Hematopoietic multipotent progenitor cell (in vitro differentiated cells): ENCODE measurements around the gene CACNA1C. TPM values are rescaled to one million over a fixed set of nuclear protein-coding genes. Genes with fewer than 3 reads are reported as not detected.

Source experiments
- DNase-seq, 3 donors: peaks; one replicate each; pipeline ENCODE4 v3.0.0-alpha.2; 2011 to 2015; ENCODE audit warnings: low read depth in 2 of 3, low spot score in 2 of 3
- total RNA-seq: library from RNA; depleted of rRNA; stranded (reverse); fragments of >200 nt; gene quantifications from one replicate; pipeline ENCODE4 v1.2.3, GENCODE V29; 2012

The CACNA1C gene
- total RNA-seq, 1 donor = 0.54 TPM

DNA sequence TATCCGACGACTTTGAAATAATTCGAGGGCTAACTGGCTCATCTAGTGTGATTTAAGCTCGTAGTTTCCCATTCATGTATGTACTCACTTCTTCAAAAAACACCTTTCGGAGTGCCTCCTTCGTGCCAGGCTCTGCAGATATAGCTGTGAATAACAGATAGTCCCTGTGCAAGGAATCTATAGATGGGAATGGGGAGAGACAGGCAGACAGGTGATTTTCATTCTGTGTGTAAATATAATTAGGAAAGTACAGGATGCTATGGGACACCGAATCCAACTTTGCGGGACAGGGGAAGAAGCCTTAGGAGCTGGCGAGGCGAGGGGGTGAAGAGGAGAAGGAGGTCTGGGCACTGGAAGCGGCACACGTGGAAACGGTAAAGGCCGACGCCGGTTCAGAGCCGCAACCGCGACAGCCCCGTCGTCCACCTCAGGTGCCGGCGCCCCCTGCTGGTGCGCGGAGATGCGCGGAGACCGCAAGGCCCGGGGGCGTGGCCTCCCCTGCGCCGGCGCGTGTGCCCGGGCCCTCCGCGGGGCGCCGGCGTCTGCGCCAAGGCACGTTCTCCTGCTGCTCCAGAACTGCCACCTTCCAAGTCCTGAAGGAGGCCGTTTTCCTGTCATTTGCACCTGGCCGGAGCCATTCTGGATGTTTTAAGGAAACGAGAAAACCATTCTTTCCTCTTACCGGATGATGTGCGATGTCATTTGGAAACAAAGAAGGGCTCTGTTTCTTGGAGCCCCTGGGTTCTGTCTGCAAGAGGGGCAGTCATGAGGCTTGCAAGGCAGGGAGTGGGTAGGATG lies 18.0 kb upstream of the CACNA1C start:
- DNase-seq = peak; percentile 72 to 85 (median 83)

DNA sequence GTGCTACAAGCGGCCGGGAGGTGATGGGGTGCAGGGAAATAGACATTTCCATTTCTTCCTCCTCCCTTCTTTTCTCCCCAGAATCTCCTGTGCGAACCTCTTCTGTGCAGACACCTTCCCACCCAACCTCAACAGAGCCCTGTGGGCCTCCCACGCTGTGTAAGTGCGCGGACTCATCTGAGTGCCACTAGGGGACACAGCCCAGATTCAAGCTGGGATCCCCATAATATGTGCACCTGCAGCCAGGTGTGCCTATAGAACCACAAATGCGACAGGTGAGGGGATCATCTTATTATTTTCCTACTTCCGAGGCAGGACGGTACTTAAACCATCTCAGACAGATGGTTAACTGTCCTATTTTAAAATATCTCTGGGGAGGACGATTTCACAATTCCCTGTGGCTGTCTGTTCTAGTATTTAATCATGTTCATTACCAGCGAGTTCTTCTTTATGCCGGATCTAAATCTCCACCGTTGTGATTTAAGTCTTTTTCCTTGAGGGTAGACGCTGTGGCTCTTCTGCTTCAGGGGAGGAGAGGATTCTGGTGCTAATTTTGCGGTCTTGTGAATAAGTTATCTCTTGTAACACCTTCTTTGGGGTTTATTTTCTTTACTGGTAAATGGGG lies 17.2 kb upstream of the CACNA1C start:
- no peak for DNase-seq

DNA sequence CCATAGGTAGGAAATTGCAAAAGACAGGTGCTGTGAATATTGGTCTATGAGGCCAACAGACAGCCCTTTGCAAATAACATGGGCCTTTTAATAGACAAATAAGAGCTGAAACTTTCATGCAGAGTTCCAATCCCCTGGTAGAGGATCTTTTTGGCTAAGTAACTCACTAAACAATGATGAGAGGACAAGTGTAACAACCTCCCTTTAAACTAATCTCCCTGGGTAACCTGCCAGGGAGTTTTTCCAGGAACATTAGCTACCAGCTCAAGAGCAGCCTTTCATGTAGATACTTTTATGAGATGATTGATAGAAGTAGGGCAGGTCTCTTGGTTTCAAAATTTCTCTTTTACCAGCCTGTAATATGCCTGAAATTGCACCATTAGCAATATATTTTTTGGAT lies 13.8 kb upstream of the CACNA1C start:
- no peak for DNase-seq

DNA sequence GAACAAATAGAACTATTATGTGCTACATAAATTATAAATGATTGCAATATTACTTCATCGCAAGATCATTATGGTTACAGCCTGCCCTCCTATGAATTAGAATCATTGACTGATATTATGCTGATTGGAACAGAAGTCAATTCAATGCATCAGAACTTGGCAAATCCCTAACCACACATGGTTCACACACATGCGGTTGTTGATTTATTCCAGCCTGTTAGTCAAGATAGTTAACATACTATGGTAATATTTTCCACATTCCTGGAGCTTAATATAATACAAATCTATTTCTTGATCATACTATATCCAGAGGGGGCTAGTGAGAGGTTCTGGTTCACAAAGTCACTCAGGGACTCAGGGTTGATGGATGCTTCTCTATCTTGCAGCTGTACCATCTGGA lies 9.7 kb upstream of the CACNA1C start:
- no peak for DNase-seq

DNA sequence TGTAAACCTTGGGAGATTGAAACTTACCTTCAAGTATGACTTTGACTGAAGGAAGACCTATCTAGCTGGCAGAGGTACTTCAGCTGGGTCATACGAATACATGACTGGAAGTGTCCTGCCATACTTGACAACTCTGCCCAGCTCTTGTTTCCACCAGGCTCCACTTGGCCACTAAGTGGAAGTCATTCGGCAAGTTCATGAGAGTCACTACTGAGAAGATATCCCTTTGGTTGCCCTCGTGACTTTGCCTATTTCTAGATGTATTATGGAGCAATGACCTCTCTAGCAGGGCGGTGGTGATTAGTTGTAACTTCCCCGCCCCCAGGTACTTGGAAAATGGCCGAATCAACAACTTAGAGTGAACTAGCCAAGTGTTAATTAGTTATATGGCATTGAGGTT lies 8.6 kb upstream of the CACNA1C start:
- no peak for DNase-seq

DNA sequence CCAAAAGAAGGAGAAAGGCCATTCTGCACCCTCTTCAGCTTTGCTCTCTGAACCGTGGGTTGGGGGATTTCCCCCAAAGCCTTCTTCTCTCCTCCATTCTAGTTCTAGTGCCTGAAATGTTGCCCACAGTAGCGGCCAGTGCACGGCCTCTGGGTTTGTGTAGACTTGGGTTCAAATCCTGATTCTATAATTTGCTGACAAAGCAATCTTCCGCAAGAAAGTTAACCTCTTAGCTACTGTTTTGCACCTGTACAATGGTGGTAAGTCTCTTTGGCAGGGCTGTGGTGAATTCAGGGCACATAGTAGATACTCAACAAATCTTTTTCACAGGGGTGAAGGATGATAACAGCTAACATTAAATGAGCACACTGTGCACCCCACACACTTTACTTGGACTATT lies 5.8 kb upstream of the CACNA1C start:
- no peak for DNase-seq

DNA sequence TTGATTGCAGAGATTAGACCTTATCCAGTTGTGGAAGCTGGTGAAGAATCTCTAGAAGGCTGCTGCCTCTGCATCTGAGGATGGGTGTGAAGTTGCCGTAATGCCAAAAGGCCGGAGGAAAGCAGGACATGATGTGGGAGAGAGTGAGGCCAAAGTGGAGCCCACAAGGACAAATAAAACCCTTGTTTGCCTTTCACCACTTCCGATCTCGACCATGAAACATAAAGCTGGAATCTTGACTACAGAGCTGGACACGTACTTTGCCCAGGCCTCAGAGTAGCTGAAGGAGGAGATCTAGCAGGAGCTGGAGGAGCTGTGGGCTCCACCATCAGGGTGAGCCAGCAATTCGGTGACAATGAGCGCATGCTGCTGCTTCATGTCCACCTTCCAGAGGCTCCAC lies 5.0 kb upstream of the CACNA1C start:
- DNase-seq = no peak

DNA sequence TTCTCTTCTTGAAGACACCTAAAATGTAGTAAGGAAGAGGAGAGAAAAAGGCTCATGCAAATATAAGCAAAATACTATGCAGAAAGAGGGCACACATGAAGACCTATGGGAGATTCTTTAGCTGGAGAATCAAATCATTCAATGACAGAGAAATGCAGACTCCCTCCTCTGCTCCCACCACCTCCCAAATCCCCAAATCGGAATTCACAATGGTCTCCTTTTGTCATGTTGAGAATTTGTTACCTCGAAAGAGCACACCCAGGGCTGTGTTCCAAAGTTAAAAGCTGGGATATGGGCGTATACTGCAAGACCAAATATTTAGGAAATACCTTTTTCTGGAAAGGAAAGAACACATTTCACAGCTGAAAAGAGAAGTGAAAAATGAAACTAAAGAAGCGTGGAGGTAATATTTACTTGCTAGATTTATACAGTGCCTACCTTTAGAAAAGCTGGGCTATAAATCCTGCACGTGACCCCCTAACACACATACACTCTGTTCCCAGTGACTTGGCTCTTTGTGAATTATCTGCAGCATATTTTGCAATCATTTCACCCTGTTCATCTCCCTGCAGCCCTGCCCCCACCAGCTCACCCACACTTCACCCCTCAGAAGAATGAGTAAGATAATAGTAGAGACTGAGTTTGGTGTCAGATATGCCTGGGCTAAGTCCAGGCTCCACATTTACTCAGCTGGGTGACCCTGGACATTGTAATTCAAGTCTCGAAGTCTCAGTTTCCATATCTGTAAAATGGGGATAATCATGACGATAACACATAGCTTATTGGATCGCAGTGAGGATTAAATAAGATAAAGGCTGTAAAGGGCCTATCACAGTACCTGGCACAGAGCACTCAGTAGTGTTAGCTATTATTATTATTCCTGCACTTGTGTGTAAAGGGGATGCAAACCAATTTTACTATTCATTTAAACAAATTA lies 2.9 kb upstream of the CACNA1C start:
- DNase-seq = peak in 1 of 3 donors; percentile 21

DNA sequence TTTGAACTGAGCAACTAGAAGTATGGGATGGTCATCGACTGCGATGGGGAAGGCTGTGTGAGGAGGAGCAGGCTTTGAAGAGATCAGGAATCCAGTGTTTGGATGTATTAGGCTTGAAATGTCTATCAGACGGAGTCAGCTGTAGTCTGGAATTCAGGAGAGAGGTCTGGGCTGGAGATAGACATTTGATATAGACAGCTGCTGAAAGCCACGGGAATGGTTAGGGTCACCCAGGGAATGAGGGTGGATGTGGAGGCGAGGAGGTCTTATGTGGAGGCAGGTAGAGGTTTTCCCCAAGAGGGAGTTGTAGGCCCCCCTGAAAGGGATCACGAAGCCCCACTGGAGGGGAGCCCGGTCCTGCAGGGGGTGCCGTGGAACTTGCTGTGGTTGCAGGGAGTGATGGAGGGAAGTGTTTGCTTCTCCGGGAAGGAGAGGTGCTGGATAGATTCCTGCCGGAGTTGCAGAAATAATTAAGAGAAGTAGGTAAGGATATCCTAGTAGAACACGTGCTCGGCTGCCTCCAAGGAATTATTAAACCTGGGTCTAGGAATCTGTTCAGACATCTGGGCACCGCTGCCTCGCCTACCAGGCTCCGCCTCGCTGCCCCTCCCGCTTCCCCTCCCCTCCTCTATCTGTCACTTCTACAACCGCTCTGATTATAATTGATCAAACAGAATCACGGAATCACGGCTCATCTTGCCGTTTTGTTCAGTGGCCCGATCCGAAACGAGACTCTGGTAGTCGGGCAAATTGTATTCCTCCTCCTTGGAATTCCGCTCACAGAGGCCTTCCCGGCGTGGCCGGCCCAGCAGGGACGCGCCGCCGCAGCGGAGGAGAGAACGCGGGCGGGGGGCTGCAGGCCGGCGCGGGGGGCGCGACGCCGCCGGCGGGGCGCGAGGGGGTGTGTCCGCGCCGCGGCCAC lies 826 bp upstream of the CACNA1C start:
- DNase-seq = no peak

DNA sequence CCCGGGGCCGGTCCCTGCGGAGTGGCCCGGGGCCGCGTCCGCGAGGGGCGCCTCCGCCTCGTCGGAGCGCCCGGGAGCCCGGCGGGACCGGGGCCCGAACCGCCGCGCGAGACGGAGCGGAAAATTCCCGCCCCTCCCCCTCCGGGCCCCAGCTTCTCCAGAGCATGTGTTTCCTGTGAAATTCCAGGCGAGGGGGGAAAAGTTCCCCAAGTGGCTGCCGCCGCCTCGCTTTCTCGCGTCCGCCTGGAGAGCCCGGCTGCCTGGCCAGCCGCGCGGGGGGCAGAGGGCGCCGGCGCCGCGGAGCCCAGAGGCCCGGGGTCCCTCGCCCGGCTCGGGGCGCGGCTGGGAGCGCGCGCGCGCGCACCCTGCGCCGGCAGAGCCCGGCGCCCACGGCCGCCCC lies 904 bp downstream of the CACNA1C start:
- no peak for DNase-seq

DNA sequence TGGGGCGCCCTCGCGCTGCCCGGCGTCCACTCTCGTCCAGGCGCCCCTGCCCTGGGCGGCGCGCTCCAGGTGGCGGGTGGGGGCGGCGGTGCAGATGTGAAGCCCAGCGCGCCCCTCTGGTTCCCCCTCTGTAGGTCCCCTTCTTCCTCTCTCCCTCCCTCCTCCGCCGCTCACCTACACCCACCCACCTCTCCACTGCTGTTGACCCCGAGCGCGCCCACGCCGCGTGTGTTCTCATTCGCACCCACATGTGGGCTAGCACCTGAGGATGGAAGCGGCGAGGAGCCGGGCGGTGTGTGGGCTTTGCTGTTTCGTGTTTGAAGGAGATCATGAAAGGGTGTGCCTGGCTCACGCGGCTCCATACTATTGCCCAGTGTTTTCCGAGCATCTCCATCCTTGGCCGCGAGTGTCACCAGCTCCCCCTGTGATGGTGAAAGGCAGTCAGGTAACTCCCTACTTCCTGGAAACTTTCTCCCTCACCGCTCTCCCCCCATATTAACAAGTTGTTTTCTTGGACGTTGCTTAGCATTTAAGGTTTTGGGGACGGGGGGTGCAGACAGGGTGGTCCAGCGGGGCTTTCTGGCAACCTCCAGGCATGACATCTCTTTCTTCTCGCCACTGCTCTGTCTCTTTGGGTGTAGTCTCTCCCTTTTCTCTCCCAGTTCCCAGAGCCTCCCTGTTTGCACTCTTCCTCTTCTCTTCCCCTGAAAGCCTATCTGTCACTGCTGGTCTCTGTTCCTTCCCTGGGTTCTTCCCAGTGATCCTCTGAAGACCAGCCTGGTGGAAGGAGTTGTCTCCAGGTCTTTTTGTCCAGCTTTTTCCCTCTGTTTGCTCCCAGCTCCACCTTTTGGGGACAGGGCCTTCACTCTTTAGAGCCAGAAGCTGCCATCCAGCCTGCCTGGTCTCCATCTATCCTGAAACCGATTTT lies 1.6 kb downstream of the CACNA1C start:
- DNase-seq = no peak

DNA sequence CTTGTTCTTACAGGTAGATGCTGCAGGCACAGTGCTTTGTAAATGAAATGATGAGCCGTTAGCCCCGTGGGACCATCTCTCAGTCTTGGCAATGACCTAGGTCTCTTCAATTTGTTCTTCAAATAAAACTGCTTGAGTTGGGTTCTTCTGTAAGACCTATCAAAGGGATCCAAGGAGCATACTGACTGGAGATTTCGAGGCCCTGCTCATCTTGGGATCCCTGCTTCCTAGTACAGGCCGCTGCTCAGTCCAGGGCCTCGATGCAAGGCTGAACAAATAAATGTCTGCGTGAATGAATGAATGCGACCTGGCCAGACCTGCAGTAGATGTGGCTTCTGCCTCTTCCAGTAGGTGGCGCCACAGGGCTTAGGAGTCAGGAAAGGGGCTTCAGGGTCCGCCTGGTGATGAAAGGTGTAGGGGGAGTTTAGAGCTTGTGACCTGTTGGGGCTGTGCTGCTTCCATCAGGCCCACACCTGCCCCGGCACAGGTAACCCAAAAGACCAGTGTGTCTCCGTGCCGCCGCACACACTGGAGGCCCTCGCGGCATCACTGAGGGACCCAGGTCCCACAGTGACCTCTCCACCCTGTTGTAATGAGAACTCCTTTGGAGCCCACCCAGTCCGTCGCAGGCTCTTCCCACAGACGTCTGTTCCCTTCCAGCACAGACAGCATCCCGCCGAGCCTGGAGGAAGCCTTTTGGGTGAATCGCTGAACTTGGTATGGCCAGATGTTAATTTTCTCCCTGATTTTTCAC lies 4.4 kb downstream of the CACNA1C start:
- DNase-seq = peak in 2 of 3 donors; percentile 77 to 92

DNA sequence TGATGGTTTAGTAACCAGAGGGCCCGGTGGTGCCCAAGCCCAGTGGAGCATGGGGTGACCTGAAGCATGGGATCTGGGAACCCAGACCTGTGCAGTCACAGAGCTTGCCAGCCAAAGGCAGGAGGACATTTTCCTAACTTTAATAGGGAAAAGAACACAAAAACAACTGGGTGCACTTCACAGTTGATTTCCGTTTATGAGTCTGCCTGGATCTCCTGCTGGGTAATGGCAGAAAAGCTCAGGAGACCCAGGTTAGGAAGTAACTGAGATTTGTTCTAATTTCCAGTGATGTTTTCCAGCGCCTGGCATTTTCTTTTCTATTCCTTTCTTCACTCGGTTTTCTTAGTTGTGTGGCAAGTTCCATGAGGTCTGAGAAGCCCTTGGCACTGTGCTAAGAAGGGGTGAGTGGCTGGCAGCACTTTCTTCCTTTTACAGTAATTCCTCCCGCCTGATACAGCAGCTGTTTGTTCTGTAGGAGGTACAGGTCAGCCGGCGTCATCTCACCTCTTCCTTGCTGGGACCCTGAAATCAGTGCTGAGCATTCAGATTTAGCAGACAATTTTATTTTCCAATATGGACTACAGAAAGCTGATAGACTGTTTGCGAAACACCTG lies 5.1 kb downstream of the CACNA1C start:
- no peak for DNase-seq

DNA sequence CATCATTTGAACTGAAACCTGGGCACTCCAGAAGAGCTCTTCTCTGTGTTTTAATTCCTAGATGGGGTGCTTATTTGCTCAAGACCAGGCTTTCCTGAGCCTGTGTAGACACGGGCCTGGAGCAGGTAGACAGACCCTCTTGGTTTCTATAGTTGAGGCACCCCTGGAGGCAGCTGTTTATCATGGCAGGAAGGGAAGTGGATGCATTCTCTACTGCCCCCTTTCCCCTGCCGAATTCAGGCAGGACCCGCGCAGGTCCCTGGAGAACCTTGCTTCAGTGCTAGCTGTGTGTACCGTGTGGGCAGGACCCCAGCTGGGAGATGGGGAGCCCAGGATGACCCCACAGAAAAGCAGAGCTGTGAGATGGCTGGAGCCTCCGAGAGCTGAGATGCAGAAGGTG lies 6.0 kb downstream of the CACNA1C start:
- DNase-seq = no peak

DNA sequence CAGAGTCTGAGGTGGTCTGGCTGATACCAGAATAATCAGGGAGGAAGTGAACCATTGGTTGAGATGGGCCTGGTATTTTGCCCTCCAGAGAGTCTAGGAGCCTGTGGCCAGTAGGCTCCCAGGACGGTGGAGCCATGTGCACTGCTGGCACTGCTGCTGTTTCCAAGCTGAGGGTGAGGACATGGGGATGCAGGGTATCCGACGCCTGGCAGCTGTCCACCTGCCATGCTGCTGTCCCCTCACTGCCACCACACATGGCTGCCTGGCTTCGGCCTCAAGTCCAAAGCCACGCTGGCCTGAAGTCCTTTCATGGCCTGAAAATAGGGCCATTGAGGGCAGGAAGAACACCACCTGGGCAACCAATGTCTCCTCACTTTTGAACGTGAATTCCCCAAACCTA lies 8.6 kb downstream of the CACNA1C start:
- no peak for DNase-seq

DNA sequence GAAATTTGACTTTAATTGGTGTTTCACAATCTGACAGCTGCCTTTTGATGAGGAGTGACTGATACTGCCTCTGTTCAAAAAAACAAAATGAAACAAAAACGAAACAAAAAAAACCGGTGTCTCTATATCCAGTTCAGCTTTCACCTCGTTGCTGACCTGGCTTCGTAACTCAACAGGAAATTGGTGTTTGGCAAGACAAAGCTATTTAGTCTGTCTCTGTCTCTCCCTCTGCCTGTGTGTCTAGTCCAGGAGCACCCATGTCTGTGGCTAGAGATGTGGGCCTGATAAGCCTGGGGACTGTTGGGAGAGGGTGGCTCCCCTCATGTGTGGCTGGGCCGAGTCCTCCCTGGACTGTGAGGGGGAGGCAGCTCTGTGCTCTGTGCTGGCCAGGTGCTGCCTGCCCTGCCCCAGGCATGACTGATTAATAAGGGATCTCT lies 11.3 kb downstream of the CACNA1C start:
- DNase-seq = peak in 1 of 3 donors; percentile 57

DNA sequence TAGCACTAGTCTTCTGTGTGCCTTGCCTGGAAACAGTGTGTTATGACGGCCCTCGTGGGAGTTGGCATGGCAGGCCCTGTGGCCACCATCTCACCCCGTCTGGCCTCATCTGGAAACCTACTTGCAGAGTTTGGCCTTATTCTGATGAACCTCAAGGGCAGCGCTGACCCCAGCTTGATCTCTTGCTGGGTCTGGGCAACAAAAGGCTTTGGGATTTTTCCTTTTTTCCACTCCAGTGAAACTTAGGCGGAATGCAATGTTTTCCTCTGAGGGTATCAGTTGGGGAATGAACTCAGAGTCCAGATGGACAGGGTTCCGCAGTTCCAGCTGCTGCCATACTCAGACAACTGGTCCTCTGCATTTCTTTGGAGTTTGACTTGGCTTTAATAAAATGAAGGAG lies 15.9 kb downstream of the CACNA1C start:
- no peak for DNase-seq

DNA sequence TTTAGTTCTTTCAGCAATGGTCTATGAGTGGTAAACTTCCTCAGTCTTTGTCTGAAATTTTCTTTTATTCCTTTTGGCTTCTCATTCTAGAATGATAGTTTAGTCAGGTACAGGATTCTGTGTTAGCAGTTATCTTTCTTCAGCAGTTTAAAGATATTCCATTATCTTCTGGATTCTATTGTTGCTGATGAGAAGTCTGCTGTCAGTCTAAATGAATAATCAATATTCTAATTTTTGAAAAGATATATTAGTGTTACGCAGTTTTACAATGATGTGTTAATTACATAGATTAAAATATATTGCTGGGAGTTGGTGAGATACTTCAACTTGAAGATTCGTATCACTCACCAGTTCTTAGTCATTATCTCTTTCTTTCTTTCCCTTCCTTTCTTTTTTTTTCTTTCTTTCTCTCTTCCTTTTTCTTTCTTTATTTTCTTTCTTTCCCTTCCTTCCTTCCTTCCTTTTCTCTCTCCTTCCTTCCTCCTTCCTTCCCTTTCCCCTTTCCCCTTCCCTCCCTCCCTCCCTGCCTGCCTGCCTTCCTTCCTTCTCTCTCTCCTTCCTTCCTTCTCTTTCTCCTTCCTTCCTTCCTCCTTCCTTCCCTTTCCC lies 17.8 kb downstream of the CACNA1C start:
- DNase-seq = no peak
